NCI-H2227 (cell line): ENCODE measurements around the gene LCNL1.
A peak's percentile ranks its signal among the peaks of the same experiment; 100 is the strongest.
"Not testable (repeated sequence)": the region's sequence is repeated elsewhere in the genome, so short reads cannot be mapped to it uniquely, and the experiment has no call there.

Source experiments
- DNase-seq: peaks from one replicate; lab custom pipeline; 2025; ENCODE audit not compliant: unreplicated experiment; lab: John Stamatoyannopoulos, UW

The LCNL1 gene

DNA sequence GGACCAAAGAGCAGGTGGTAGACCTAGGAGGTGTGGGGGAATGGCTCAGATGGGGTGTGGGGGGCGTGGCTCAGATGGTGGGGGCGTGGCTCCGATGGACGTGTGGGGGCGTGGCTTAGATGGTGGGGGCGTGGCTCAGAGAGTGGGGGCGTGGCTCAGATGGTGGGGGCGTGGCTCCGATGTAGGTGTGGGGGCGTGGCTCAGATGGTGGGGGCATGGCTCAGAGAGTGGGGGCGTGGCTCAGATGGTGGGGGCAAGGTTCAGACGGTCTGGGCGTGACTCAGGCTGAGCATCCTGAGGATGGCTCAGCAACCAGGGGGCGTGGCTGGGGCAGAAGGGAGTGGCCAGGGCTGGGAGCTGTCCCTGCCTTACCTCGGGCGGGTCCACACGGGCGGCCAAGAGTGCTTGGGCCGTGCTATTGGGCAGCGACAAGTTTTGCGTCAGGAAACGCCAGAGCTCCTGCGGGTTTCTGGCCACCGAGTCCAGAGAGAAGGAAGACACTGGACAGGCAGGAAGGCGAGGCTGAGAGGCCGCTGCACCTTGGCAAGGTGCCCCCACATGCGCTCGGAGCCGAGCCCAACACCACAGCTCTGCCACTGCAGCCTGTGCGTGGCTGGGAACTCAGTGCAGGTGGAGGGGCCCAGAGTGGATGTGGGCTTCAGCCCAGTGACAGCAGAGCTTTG lies 39.3 kb downstream of the LCNL1 start:
- DNase-seq: peak; percentile 34

DNA sequence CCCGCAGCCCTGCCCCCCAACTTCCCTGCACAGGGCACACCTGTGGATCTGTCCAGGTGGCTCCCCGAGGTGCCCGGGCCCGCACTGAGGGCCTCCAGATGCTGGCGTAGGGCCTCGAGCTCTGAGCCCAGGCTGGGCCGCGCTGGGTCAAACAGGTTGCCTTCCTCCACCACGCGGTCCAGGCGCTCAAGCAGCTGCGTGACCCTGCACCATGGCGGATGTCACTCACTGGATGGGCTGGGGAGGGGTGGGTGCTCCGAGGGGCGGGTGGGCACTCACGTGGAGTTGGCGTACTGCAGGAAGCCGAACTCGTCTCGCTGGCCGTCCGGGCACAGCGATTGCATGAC lies 39.8 kb downstream of the LCNL1 start:
- no peak for DNase-seq

DNA sequence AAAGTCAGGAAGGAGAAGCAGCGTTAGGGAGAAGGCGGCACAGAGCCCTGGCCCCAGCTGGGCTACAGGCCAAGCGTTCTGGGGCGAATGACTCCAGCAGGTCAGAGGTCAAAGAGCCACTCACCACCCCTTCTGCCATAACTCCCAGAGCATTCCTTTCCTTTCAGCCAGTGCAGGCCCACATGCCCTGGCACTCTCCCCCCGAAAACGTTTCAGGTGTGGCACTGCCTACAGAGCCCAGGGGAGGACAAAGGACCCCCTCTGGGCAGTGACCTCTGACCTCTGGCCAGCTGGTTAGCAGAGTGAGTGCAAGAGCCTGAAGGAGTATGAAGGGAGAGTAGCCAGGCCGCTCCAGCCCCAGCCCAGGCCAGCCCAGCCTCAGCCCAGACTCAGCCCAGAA lies 40.4 kb downstream of the LCNL1 start:
- DNase-seq: no peak

DNA sequence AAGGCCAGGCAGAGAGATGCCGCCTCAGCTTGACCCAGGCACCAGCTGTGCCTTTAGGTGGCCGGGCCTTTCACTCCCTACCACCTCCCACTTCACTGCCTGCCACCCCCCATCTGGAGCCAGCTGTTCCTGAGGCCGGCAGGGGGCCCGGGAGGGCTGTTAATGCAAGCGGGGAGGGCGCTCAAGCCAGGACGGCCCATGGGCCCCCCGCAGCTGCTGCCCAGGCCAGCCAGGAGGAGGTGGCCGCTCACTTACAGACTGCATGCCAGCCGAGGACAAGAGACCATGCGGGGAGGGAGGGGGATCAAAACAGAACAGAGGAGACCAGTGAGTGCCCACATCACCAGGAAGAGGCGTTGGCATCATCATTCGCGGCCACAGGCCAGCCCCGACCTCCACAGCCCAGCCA lies 40.8 kb downstream of the LCNL1 start:
- DNase-seq: no peak

DNA sequence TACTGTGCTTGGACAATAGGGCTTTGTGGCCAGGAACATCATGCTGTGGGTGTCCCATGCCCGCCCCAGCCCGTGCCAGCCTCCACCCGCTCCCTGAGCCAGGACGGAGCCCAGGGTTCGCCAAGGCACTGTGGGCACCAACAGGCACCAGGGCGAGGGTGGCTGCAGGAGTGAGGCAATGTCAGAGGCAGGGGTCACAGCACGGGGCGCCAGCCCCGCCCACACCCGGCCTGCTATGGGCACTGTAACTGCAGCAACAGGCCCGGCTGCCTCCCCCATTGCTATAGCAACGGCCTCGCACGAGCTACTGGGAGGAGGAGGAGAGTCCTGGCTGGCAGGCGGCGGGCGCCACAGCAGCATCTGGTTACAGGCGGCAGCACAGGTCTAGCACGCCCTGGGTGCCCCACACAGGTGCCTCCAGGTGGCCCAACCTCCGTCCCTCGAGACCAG lies 42.7 kb downstream of the LCNL1 start:
- peak; percentile 86 for DNase-seq

DNA sequence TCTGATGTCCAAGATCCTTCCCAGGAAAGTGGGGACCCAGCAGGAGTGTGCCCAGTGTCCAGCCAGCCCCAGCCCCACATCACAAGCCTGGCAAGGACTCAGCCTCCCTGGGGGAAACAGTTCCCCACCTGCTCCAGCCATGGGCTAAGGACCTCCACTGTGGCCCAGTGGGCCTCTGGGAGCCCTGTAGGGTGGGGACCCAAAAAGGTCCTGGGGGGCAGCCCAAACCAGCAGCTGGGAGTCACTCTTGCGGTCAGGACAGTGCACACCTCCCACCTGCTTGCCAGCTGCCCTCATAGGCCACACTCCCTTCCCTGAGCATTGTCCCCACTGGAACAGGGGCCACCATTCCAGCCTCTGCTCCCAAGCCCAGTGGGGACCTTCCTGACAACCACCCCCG lies 43.6 kb downstream of the LCNL1 start:
- DNase-seq: no peak

DNA sequence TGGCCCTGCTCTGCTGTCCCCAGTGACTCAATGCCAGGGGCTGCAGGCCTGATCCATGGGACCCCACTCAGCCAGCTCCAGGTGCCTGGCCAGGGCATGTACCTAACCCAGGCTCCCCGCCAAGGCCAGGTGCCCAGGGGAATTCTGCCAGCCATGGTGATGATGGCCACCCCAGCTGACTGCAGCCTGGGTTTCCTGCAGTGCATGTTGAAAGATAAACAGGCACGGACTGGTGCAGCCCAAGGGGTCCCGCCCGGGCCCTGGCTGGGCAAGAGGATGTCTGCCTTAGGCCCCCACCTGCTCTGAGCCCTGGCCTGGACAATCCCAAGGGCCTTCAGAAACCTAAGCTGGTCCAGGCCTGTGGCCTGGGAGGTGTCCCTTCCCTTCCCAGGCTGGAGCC lies 44.0 kb downstream of the LCNL1 start:
- DNase-seq: no peak

DNA sequence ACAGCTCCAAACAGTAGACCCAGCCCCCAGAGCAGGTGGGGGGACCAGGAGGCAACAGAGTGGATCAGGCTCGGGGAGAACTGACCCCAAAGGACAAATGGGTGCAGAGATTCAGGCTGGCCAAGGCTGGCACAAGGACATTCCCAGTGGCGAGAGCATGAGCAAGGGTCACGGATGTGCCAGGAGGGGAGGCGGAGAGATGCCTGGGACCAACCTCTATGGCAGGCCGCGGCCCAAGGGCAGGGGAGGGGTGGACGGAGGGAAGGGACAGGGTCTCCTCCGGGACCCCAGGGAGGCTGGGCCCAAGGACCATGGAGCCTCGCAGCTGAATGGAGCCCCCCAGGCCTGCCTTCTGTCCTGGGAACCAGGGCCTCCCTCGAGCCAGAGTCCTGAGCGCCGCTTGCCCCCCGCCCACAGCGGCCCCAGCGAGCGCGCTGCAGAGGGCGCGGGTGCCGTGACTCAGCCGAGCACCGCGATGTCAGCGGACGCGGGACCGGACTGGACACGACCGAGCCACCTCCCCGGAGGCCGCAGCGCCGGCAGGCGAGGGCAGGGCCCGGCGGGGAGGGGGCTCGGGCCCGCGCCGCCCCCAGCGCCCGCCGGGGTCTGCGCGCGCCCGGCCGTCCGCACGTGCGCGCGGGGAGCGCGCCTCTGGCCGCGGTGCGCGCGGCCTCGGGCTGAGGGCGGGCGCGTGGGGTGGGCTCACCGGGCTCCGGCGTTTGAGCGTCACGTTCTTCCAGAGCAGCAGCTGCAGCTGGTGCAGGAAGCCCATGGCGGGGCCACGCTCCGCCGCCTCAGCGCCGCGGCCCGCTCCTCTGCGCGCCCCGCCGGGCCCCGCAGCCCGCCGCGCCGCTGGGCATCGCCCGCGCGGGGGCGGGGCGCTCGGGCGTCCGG lies 44.8 kb downstream of the LCNL1 start, which contains the start of gene ABCA2:
Gene ABCA2, minus strand, starts transcription at position 869 of the 894 bp plus-strand sequence. Its CDS starts 97 bp downstream, at position 772.
- peak; percentile 71 for DNase-seq

DNA sequence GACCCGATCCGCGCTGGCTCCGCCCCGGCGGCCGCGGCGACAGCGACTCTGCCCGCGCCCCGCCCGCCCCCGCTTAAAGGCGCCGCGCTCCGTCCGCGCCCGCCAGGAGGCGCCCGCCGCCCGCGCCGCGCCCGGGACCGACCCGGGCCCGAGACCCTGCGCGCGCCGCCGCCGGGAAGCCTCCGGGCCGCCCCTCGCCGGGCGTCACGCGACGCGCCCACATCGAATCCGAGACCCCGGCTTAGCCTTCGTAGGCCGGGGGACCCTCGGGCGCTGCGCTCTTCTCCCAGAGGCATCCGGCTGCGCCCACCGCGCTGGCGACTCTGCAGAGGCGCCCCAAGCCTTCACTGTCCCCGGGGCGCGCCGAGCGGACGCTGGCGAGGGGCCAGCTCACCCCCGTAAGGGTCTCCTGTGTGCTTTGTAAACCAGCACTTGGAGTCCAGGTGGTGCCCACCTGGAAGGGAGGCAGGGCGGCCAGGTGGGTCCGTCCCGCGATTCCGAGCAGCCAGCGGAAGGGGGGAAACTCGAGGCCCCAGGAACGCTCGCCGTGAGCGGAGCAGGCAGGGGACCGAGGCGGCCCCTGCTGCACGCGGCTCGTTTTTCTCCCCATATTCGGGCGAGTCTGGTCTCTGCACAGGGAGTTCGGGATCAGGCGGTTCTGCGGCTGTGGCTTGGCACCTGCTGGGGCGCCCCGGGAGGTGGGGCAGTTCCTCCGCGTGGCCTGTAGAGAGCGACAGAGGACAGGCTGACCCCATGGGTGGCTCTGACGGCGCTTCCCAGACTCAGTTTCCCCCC lies 45.7 kb downstream of the LCNL1 start:
- DNase-seq: peak; percentile 73

DNA sequence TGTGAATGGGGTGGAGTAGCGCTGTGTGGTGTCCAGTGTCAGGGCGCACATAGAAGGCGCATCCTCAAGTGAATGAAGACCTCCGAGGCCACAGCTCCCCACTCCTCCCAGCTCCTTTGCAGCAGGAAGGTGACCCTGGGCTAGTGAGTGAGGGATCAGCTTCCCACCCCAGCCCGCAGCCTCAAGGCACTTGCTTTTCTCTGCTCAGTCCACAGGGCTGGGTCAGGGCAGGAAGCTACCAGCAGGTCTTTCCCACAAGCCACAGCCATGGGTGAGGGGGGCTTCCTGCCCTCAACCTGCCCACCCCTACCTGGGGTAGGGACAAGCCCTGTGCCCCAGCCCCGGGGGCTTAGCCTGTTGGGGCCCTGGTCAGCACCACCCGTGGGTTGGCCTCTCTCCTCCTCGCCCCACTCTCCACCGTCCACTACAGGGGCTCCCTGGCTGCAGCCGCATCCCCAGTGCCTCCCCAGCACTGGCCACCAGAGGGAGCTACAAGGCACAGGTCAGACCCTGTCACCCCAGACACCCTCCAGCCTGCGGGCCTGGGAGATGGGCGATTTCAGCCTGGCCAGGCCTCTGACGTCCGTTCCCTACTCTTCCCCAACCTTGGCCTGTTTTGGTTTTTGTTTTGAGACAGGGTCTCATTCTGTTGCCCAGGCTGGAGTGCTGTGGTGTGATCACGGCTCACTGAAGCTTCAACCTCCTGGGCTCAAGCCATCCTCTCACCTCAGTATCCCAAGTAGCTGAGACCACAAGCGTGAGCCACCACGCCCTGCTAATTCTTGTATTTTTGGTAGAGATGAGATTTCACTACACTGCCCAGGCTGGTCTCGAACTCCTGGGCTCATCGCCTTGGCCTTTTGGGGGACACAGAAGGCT lies 46.5 kb downstream of the LCNL1 start:
- peak; percentile 63 for DNase-seq

DNA sequence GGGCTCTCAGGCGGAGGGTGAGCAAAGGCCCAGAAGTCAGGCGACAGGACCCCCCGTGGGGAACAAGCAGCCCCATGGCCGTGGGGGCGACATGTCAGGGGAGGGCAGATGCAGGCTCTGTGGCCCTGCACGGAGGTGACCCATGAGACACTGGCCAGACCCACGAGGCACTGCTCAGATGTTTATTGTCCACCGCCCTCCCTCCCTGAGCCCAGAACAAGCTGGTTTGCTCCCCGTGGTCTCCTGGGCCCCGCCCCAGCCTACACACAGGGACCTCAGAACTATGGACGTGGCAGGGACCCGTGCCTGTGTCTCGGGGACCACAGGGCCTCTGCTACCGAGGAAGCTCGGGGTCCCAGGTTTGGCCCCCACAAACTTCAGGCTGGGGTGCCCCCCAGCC lies 47.2 kb downstream of the LCNL1 start:
- no peak for DNase-seq

DNA sequence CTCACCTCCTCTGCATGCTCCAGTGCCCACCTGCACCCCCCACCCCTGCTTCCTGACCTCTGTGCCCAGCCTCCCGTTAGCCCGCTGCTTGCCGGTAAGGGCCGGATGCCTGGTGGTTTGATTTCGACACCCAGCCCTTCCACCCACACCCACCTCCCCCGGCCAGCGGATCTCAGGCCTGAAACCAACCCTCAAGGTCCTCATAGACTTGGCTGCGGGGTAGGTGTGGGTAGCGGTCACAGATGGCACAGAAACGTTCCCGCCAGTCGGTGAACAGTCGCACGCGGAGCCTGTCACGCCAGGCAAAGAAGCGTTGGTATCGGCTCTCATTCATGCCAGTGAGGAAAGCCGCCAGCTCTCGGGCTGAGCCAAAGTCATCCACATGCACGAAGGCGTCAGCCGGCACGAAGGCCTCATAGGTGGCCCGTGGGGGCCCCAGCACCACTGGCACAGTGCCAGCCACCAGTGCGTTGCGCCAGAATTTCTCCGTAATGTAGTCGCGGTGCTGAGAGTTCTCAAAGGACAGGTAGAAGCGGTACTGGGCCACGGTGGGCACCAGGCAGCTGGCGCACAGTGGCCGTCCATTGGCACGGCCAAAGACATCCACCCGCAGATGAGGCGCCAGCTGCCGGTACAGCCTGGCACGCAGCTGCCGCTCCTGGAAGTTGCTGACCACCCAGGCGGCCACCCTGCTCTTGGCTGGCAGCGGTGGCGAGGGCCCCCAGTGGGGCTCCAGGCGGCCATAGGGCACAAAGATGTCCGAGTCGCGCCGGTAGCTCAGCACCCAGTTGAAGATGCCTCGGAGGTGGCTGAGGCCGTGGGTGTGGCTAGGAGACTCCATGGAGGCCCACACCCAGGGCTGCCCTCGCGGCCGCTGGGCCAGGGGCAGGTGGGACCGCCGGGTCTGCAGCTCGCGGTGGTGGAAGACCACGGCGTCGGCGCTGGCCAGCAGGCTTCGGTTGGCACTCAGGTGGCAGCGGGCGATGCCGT lies 48.0 kb downstream of the LCNL1 start:
- no peak for DNase-seq

DNA sequence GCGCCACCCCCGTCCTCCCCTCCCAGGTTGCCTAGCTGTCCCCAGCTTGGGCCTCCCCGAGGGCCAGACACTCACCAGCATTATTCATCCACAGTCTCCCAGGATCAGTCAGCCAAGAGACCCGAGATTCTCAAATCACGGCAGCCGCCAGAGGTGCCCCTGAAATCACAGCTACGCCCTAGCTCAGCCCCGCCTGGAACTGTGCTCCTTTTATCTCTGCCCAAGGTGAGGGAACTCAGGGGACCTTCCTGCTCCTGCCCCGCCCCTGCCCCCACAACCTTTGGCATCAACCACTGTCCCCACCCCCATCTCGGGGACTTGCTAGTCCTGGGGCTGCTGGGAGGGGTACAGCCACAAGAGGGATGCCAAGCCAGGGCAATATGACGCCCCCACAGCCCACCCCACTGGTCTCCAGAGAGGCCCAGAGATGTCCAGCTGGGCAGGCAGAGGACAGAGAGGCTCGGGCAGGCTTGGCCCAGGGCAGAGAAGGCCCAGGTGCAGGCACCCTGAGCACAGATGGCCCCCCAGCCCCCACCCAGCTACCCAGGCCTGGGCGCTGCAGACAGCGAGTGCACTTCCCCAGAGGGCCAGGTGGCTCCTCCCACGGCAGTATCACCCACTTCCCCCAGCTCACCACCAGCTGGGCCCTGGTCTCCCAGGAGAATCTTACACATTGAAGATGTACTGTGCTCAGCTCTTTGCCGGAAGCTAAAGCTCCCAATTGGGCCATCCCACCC lies 49.3 kb downstream of the LCNL1 start, which contains the start of gene FUT7:
Gene FUT7, minus strand, starts transcription at position 185 of the 737 bp plus-strand sequence. Its CDS starts 97 bp downstream, at position 88.
- no peak for DNase-seq

DNA sequence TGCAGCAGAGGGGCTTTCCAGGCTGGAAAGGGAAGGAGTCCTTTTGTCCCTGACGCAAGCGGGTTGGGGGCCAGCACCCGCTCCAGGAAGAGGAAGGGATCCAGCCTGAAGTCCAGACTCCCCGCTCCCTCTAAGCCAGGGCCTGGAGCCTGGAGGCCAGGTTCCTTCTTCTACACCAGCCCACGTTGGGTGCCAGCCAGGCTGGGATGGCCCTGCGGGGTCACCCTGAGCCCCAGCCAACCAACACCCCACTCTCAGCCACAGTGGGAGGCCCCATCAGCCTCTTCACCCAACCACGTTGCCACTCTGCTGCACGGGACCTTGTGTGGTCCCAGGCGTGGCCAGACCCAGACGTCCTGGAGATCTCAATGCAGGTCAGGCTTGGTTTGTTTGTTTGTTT lies 50.1 kb downstream of the LCNL1 start:
- no peak for DNase-seq

DNA sequence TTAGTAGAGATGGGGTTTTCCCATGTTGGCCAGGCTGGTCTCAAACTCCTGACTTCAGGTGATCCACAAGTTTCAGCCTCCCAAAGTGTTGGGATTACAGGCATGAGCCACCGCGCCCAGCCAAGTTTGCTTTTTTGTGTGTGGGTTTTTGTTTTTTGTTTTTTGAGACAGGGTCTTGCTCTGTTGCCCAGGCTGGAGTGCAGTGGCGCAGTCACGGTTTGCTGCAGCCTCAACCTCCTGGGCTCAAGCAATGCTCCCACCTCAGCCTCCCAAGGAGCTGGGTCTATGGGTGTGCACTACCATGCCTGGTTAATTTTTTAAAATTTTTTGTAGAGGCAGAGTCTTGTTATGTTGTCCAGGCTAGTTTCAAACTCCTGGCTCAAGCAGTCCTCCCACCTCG lies 50.7 kb downstream of the LCNL1 start:
- DNase-seq: not testable (repeated sequence)

DNA sequence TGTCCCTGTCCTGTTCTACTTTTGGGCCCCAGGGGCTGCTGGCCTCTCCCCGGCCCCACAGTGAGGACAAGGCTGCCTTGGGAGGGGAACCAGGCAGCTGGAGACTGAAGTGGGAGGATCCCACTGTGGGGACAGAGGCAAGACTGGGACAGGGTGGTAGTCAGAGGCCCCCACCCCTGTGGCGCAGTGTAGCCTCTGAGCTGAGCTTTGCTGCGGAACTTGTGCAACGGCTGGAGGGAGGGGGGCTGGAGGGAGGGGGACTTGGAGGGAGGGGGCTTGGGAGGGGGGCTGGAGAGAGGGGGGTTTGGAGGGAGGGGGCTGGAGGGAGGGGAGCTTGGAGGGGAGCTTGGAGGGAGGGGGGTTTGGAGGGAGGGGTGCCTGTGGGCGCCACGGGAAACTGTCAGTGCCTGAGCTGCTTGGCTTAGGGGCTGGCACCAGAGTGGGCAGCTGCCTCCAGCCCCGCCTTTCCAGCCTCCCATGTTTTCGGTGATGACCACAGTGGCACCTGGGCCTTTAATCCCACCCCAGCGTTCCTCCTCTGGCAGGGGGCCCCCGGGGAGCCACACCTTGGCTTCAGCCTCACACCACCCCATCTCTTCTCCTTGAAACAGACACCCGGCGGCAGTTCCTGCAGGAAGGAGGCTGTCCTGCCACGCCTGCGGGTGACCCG lies 51.4 kb downstream of the LCNL1 start:
- no peak for DNase-seq

DNA sequence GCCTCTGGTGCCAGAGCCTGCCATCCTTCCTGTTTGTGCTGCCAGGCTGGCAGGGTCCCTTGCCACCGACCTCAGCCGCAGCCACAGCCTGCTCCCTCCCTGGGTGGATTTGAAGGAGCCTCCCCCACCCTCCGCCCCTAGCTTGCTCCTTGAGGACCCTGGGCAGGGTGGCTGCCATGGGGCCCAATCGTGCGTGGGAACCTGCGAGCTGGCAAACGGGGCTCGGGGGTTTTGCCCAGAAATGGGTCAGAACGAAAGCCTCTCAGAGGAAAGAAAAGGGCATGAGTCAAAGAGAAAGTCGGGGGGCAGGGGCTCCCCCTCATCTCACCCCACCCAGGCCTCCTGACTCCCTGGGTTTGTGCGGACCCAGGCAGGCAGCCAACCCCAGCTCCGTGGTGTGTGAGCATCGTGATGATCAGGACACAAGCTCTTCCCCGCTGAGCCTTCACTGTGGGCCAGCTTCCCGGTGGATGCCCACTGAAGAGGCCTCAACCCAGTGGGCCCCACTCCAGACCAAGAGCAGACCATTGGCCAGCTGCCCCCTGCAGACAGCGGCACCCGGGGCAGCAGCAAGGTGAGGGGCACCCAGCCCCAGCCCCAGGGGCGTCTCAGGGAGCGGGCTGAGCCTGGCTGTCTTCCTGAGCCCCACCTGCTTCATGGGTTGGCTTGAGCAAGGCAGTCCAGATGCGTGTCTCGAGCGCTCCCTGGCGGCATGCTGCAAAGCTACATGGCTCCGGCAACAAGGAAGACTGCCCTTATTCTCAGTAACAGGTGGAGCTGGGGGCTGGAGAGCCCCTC lies 52.1 kb downstream of the LCNL1 start:
- DNase-seq: peak; percentile 86
